ENCODE measurements around the gene KCNQ2.

- no peak for TF ChIP-seq POLR2AphosphoS5 (IDR thresholded peaks at IDR 0.05; ENCODE audit: low read depth, low read length)
- no peak for TF ChIP-seq POLR2A (IDR thresholded peaks at IDR 0.05; ENCODE audit: low read depth, low read length)
Measured at GRCh38 chr20:63456429-63457284, 15.8 kb downstream of the KCNQ2 start.
